GM12874 (cell line): Measurements from ENCODE around the gene MAP7D1.

Experiments
- TF ChIP-seq, protein P1 (sequence below): IDR thresholded peaks from 2 replicates; pipeline ENCODE4 v1.5.1; 2011; ENCODE audit warnings: low read depth, mild to moderate bottlenecking, control low read depth, low read length, moderate library complexity; ENCODE audit not compliant: insufficient read depth

The MAP7D1 gene

DNA sequence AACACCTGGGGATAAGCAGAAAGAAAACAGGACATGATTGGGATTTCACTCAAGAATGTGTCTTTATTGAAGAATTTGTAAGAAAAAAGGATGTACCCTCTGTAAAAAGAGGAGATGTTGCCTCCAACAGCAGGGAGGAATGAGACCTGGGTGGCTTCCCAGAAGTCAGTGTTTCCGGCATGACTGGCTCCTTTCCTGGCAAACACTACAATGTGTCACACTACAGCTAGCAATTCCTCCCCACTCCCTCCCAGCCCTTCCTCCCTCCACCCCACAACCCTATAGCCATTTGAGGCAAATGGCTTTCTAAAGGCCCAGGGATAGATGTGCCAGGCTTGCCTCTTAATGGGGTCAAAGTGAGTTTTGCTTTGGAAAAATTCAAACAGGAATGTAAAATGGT lies 19.4 kb upstream of the MAP7D1 start:
- TF ChIP-seq, protein P1, sequence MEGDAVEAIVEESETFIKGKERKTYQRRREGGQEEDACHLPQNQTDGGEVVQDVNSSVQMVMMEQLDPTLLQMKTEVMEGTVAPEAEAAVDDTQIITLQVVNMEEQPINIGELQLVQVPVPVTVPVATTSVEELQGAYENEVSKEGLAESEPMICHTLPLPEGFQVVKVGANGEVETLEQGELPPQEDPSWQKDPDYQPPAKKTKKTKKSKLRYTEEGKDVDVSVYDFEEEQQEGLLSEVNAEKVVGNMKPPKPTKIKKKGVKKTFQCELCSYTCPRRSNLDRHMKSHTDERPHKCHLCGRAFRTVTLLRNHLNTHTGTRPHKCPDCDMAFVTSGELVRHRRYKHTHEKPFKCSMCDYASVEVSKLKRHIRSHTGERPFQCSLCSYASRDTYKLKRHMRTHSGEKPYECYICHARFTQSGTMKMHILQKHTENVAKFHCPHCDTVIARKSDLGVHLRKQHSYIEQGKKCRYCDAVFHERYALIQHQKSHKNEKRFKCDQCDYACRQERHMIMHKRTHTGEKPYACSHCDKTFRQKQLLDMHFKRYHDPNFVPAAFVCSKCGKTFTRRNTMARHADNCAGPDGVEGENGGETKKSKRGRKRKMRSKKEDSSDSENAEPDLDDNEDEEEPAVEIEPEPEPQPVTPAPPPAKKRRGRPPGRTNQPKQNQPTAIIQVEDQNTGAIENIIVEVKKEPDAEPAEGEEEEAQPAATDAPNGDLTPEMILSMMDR = no peak

DNA sequence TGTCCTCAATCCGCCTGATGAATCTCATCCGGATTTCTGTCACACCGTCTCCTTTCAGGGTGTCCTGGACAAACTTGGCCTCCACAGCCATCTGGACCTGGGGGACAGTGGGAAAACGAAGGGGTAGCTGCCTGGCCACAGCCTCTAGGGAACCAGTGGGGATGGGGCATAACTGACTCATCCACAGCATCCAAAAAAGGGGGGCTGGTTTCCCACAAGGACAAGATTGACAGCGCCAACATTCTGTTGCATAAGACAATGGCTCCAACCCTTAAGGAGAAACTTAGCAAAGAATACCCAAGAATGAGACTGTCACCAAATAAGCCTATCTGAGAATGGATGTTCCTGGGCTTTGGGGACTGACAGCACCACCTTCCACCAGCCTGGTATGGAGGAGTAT lies 18.7 kb upstream of the MAP7D1 start:
- TF ChIP-seq, protein P1 = no peak

DNA sequence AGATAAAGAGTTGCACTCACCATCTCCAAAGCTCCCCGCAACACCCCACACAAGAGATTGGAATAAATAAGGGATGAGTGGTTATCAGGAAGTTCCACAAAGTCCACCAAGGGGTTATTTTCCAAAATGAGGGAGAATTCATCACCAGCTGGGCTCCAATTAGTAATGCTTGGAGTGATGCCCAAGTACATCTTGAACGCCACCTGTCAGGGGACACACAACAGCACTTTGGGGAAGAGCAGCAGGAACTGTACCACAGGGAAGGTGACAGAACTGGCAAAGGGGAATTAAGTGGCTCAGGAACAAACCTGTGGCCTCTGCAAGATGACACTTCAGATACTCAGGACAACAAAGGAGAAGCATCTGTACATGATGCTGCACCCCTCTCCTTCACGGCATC lies 18.2 kb upstream of the MAP7D1 start:
- TF ChIP-seq, protein P1 = no peak

DNA sequence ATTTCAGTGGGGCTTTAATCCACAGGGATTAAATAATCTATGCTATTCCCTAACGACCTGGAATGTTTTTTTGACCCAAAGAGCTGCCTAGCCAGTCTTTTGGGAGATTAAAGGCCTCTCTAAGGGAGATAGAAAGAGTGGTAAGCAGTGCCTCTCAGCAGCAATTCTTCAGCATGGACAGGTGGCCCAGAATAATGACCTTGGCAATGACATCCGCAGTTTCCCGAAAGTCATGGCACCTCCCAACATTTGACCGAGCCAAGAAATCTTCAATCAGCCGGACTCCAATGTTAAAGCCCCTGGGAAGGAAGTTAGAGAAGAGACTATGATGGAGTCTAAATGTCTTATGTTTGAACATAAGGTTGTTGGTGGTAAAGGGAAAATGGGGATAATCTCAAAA lies 16.4 kb upstream of the MAP7D1 start:
- TF ChIP-seq, protein P1 = no peak

DNA sequence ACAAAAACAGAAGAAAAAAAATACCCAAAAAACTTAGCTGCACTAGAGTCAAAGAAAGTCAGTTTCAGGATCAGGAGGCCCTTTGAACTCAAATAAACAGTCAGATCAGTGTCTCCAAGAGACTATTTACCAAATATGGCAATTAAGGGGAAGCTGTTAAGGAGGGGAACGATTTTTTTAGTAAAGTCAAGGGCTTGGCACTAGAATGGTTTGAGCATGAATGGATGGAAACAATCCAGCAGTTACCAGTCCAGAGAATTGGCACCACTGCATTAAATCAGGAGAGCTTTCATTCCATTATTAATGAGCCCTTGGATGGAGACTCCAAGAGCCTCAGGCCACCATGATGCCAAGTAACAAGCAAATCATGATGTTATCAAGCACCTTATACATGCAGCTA lies 13.8 kb upstream of the MAP7D1 start:
- TF ChIP-seq, protein P1 = no peak

DNA sequence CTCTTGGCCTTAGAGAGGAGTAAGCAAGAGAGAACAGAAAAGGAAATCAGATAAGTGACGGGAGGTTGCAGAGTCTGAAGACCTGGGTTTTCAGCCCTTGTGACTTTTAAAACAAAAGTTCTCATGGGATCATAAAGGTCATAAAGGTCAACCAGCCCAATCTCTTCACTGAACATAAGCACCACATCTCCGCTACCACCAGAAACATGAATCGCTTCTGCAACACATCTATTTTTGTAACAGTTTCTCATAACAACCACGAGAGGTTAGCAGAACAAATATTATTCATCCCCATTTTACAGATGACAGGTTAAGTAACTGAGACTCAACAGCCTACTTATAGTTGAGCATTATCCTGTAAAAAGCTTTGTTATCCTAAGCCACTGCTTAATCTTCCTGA lies 12.5 kb upstream of the MAP7D1 start:
- TF ChIP-seq, protein P1 = no peak

DNA sequence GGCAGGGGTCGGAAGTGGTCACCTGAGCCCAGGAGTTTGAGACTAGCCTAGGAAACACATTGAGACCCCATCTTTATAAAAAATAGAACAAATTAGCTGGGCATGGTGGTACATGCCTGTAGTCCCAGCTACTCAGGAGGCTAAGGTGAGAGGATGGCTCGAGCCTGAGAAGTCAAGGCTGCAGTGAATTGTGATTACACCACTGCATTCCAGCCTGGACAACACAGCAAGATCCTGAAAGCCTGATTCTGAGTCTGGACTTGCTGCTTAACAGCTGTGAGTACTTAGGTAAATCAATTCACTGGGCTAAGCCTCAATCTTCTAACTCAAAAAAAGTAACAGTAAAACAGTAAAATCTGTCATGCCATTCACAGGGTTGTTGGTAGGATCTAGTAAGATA lies 11.5 kb upstream of the MAP7D1 start:
- TF ChIP-seq, protein P1 = no peak

DNA sequence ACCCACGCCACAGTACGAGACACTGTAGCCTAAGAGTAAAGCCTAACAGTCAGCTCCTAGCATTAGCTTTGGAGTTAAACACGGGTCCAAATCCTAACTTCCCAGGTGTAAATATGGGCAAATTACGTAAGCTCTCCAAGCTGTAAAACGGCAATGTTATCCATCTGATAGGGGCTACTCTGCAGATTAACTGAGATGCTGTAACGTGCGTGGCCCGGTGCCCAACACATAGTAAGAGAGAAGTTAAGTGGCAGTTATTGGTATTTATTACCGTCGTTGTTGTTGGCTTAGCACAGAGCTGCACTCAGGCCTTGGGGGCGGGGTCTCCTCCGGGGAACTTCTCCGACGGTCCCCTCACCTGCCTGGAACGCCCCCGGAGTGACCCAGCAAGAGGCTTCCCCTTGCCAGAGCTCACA lies 7.1 kb upstream of the MAP7D1 start:
- TF ChIP-seq, protein P1 = no peak
